ENCODE results near the gene KLHDC8A. TPM values are rescaled to one million over a fixed set of nuclear protein-coding genes. Genes with fewer than 3 reads are reported as not detected.

Gene KLHDC8A
- total and polyA plus RNA-seq, 2 of the 4 experiments (the other 2 are of a cell fraction): not detected

DNA sequence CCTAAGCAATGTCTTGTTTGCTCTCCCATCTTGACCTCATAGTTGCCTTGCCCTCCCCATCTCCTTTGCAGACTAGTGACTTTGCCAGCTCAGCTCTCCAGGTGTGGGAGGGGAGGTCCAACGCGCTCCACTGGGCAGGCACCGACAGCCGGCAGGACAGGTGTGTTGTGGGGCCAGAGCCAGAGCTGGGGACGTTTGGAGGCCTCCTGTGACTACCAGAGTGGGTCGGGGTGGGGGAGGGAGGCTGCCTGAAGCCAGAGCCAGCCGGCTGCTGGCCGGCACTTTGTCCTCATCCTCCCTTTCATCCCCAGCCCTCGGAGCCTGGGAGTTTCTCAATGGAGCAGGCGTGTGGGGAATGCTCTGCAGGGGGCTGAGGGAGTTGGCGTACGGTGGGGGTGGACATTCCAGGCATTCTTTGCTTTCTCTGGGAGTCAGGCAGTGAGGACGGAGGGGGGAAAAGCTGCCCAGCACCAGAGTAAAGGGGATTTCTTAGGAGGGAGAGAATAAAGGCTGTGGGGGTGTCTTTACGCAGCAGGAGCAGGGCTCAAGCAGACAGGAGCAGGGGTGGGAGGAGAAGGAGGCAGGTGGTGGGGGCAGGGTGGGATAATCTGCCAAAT lies 55.4 kb downstream of the KLHDC8A start (continued):
- peak; percentile 41; the same call in 1 of the 2 replicates for TF ChIP-seq POLR2A (IDR thresholded peaks at IDR 0.05; ENCODE audit: low read depth, low read length)
- 0 out of 2 replicates have a peak, but pooled peaks have one; percentile 19 for TF ChIP-seq SMC3 (IDR thresholded peaks at IDR 0.05; ENCODE audit: low read depth, low read length)

DNA sequence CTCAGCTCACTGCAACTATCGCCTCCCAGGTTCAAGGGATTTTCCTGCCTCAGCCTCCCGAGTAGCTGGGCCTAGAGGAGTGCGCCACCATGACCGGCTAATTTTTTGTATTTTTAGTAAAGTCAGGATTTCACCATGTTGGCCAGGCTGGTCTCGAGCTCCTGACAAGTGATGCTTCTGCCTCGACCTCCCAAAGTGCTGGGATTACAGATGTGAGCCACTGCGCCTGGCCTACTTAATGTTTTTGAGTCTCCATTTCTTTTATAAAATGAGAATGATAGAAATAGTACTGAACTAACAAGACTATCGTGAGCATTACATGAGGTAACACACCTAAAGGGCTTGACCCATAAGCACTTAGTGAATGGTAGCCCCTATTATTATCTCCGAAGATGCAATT lies 56.6 kb downstream of the KLHDC8A start:
- peaks cover 34% of the 10 kb centered on the region for H3K4me1 ChIP-seq (ENCODE audit: control insufficient read depth, insufficient read depth, low read length)
- H3K14ac ChIP-seq (replicated peaks; ENCODE audit: low read depth, low read length): peak overlapping the region; percentile 59; the same call in 1 of the 2 replicates
- no peaks in the 10 kb centered on the region for H4K20me1 ChIP-seq (ENCODE audit: insufficient read depth, low read length)
- H2BK120ac ChIP-seq (ENCODE audit: low read depth, low read length): peak overlapping the region; percentile 67
- WGBS, 2 experiments (ENCODE audit: extremely low coverage in 2 of 2, insufficient read length in 1 of 2): 83% methylated on average over 1 of the region's 9 CpGs; no CpG with 5 or more reads in 1 of the 2 experiments
- peak overlapping the region; percentile 88 for H3K4ac ChIP-seq (ENCODE audit: low read depth, low read length)
- H3K56ac ChIP-seq (ENCODE audit: extremely low read depth, insufficient read depth, low read length): peak overlapping the region; percentile 14; the same call in 1 of the 2 replicates
- no peak for DNase-seq
- no TSS peak for BruUV-seq (replicated peaks)
- intact Hi-C loops (cut with micrococcal nuclease): loop anchor here (2.0 kb wide), 1 partner anchor 21 kb away; the partner anchor contains the start of gene NUAK2
- ChIA-PET POLR2A (ENCODE audit: unreplicated experiment) (no interaction called here), CTCF (interaction anchor here (2.1 kb wide), 1 partner anchor 27 kb away, joined by 9 read pairs; no protein-coding TSS in a partner anchor)
- no peaks in the 10 kb centered on the region for H3K9me3 ChIP-seq (ENCODE audit: control insufficient read depth, insufficient read depth, low read length)
- no peak overlapping the region for H3K4me2 ChIP-seq (ENCODE audit: low read depth, low read length)
- peaks cover 19% of the 10 kb centered on the region for H3K9me1 ChIP-seq (ENCODE audit: insufficient read depth, low read length)
- peak overlapping the region; percentile 2 for H2AK9ac ChIP-seq (replicated peaks; ENCODE audit: low read depth, low read length, poor library complexity)
- H3K23ac ChIP-seq (ENCODE audit: low read depth, low read length): peak overlapping the region; percentile 2; the same call in 1 of the 2 replicates
- H2AK5ac ChIP-seq (ENCODE audit: low read depth, low read length): peak overlapping the region; percentile 94
- TF ChIP-seq SMC3 (IDR thresholded peaks at IDR 0.05; ENCODE audit: low read depth, low read length) (no peak), FOS (IDR thresholded peaks at IDR 0.05; ENCODE audit: low read depth, low read length) (no peak), MAFK (IDR thresholded peaks at IDR 0.05; ENCODE audit: low read depth, low read length) (no peak), CHD1 (IDR thresholded peaks at IDR 0.05; ENCODE audit: low read depth, low read length) (no peak), MXI1 (IDR thresholded peaks at IDR 0.05; ENCODE audit: borderline replicate concordance, low read depth, low read length) (no peak), RAD21 (IDR thresholded peaks at IDR 0.05; ENCODE audit: low read length) (no peak), CEBPB (IDR thresholded peaks at IDR 0.05; ENCODE audit: low read depth, low read length) (no peak), RCOR1 (IDR thresholded peaks at IDR 0.05; ENCODE audit: insufficient replicate concordance, low read length) (no peak)
- H2AFZ ChIP-seq (replicated peaks; ENCODE audit: low read length, poor library complexity): no peak overlapping the region
- H4K91ac ChIP-seq (ENCODE audit: insufficient read depth, low read depth, low read length): peak overlapping the region; percentile 69
- H2BK15ac ChIP-seq (ENCODE audit: low read depth, low read length): peak overlapping the region; percentile 54; the same call in 2 of the 3 replicates
- dilution Hi-C loops (cut with HindIII; ENCODE audit: low sequenced_read_pairs, unreplicated experiment): no loop called here
- peaks cover 31% of the 10 kb centered on the region for H3K36me3 ChIP-seq (ENCODE audit: control insufficient read depth, insufficient read depth, low read length)
- H2BK5ac ChIP-seq (ENCODE audit: low read depth, low read length, poor library complexity, severe bottlenecking): peak overlapping the region; percentile 100
- ATAC-seq (ENCODE audit: low read depth): no peak
- peak overlapping the region; percentile 84 for H2BK20ac ChIP-seq (ENCODE audit: low read depth, low read length)
- H4K5ac ChIP-seq (ENCODE audit: low read depth, low read length): peak overlapping the region; percentile 72
- H3K27me3 ChIP-seq (ENCODE audit: control insufficient read depth, insufficient read depth, low read length): no peaks in the 10 kb centered on the region
- peaks cover 26 to 76% of the 10 kb centered on the region in 2 experiments for H3K79me1 ChIP-seq (ENCODE audit: low read depth in 1 of 2, low read length in 2 of 2)
- H3K18ac ChIP-seq (ENCODE audit: low read depth, low read length): peak overlapping the region; percentile 62
- H4K8ac ChIP-seq (ENCODE audit: low read depth in 2 of 2, low read length in 2 of 2): peak overlapping the region; percentile 52 to 98
- peak overlapping the region; percentile 99 for H3K27ac ChIP-seq (ENCODE audit: insufficient read depth, low read length)
- in situ Hi-C loops (cut with MboI; ENCODE audit: low sequenced_read_pairs): no loop called here
- no peak overlapping the region for H3K4me3 ChIP-seq (ENCODE audit: insufficient read depth, low read depth, low read length)
- peak overlapping the region; percentile 14; the same call in 1 of the 2 replicates for H3K9ac ChIP-seq (ENCODE audit: low read depth, low read length)

All from IMR-90 (cell line).